ENCODE measurements around the gene AGO1. TPM values are rescaled to one million over a fixed set of nuclear protein-coding genes. Genes with fewer than 3 reads are reported as not detected.

The AGO1 gene
- total RNA-seq, 2 experiments from 2014 or later = 23.7 to 29.3 TPM

DNA sequence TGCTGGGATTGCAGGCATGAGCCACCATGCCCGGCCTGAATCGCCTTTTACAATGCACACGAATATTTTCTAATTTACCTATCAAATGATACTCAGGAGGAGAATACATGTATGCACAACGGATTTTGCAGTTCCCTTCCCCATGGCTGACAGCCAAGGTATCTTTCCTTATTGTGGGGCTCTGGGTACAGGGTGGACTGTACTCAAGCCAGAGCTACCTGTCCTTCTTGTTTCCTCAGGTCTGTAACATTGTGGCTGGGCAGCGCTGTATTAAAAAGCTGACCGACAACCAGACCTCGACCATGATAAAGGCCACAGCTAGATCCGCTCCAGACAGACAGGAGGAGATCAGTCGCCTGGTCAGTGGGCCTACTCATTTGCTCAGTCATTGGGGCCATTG lies 18.2 kb downstream of the AGO1 start:
- no peaks in the 10 kb centered on the region for H3K9me3 Mint-ChIP-seq (ENCODE audit: low read depth)
- H3K4me3 Mint-ChIP-seq = no peak overlapping the region
- no peak overlapping the region for H3K27ac Mint-ChIP-seq
- H3K36me3 Mint-ChIP-seq = peaks cover 17% of the 10 kb centered on the region
- CTCF ChIA-PET = interaction anchor here (0.9 to 1.2 kb wide), 2 partner anchors 9 to 16 kb away, joined by 3 to 4 read pairs; no protein-coding TSS in a partner anchor
- no peaks in the 10 kb centered on the region for H3K27me3 Mint-ChIP-seq
- DNase-seq (no peak), ATAC-seq (no peak)
- H3K4me1 Mint-ChIP-seq = no peaks in the 10 kb centered on the region

DNA sequence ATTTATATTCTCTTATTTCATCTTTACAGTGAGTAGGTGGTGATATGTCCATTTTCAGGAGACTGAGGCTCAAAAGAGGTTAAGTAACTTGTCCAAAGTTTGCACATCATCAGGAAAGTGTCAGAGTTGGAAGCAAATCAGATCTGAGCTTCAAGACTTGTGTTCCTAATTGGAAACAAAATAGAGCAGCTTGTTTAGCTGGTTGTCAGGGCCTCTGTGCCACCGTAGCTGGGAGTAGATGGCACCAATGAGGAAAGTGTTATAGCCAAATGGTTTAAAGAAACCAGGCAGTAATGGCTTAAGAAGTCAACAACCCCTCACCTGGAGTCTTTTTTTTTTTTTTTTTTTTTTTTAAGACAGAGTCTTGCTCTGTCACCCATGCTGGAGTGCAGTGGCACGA lies 19.7 kb downstream of the AGO1 start:
- Mint-ChIP-seq H3K36me3 (peaks cover 18% of the 10 kb centered on the region), H3K4me3 (no peak overlapping the region), H3K4me1 (no peaks in the 10 kb centered on the region), H3K9me3 (ENCODE audit: low read depth) (no peaks in the 10 kb centered on the region), H3K27ac (no peak overlapping the region), H3K27me3 (no peaks in the 10 kb centered on the region)
- ATAC-seq (no peak), DNase-seq (no peak)
- CTCF ChIA-PET = no interaction called here

DNA sequence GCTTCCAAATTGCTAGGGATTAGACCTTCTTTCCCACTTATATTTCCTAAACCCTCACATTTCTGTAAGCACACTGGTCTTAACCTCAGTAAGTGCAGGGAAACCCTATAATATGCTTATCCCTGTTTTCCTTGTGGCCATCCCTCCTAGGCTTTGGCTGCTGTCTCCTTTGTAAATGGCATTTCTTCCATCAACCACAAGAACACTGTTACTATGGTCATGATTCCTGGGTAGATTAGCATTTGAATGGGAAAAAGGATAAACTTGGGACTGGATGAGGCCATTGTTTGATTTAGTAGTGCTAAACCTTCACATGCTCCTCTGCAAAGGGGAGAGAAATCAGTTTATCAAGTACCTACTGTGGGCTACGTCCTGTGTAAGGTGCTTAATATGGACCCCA lies 31.7 kb downstream of the AGO1 start:
- Mint-ChIP-seq H3K27me3 (no peaks in the 10 kb centered on the region), H3K36me3 (peaks cover 35% of the 10 kb centered on the region), H3K4me3 (no peak overlapping the region), H3K27ac (no peak overlapping the region), H3K9me3 (ENCODE audit: low read depth) (no peaks in the 10 kb centered on the region), H3K4me1 (no peaks in the 10 kb centered on the region)
- CTCF ChIA-PET = no interaction called here
- DNase-seq = no peak
- no peak for ATAC-seq

DNA sequence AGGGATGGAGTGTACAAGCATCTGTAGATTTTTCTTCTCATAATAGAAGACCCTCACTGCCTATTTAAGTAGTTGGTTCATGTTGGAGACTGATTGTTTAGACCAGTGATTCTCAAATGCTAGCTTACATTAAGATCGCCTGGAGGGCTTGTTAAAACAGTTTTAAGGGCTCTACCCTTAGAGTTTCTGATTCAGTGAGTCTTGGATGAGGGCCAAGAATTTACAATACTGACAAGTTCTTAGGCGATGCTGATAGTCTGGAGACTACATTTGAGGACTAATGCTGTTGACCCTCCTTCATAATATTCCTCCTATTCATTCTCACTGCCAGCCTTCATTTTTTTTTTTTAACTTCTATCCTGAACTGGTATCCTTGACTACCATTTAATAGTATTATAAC lies 32.7 kb downstream of the AGO1 start:
- Mint-ChIP-seq H3K27ac (no peak overlapping the region), H3K36me3 (peaks cover 35% of the 10 kb centered on the region), H3K4me3 (no peak overlapping the region), H3K27me3 (no peaks in the 10 kb centered on the region), H3K4me1 (no peaks in the 10 kb centered on the region), H3K9me3 (ENCODE audit: low read depth) (no peaks in the 10 kb centered on the region)
- ATAC-seq = no peak
- CTCF ChIA-PET = interaction anchor here (0.5 kb wide), 1 partner anchor 358 kb away, joined by 3 read pairs; no protein-coding TSS in a partner anchor
- no peak for DNase-seq

DNA sequence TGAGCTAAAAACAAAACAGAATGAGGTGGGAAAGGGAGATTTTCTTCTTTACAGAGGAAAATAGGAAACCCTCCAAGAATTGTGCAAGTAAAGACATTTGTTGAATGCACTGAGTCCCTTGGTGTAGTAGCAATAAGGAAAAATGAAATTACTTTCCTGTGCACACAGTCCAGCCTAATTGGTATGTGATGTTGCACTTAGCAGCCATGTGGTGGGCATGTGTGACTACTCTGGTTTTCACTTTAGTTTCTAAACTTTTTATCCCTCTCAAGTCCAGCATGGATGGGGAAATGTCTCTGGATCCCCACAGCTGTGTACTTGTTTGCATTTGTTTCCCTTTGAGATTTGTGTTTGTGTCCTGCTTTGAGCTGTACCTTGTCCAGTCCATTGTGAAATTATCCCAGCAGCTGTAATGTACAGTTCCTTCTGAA lies 40.8 kb downstream of the AGO1 start:
- DNase-seq (no peak), ATAC-seq (no peak)
- no peaks in the 10 kb centered on the region for H3K9me3 Mint-ChIP-seq (ENCODE audit: low read depth)
- no peak overlapping the region for H3K4me3 Mint-ChIP-seq
- no peaks in the 10 kb centered on the region for H3K4me1 Mint-ChIP-seq
- H3K27me3 Mint-ChIP-seq = no peaks in the 10 kb centered on the region
- CTCF ChIA-PET = no interaction called here
- peaks cover 8% of the 10 kb centered on the region for H3K36me3 Mint-ChIP-seq
- no peak overlapping the region for H3K27ac Mint-ChIP-seq

DNA sequence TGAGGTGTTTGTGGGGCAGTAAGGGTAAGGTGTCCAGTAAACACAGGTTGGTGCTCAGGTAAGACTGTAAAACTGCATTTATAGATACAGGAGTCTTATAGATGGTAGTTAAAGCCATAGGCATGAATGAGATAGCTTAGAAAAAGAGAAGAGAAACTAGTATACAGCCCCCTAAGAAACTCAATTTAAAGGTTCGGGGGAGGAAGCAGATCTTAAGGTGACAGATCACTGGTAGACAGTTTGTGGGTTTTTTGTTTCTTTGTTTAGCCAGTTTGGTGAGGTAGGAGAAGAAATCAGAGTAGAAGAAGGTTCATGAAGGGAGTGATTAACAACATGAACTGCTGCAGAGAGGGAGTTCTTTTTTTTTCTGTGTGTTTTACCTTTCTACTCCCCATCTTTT lies 41.8 kb downstream of the AGO1 start:
- Mint-ChIP-seq H3K9me3 (ENCODE audit: low read depth) (no peaks in the 10 kb centered on the region), H3K4me3 (no peak overlapping the region), H3K27me3 (no peaks in the 10 kb centered on the region), H3K36me3 (peaks cover 3% of the 10 kb centered on the region), H3K4me1 (peaks cover 2% of the 10 kb centered on the region), H3K27ac (no peak overlapping the region)
- CTCF ChIA-PET = no interaction called here
- DNase-seq = no peak
- no peak for ATAC-seq

DNA sequence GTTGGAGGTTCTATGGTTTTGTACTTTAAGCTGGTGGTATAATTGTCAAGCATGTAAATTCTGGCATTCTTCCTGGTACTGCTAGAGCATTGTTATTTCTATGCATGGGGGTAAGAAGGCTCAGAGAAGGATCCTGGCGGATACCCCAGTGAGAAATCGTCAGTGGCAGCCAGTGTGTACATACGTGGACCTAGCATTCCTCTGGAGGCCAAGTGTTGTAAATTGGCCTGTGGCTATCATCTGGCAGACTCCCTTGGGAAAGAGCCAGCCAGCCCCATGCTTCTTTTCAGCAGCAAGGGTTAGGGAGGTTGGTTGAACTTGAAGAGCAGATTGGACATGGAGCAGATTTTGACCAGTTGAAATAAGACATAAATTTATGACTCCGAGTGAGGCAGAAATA lies 42.7 kb downstream of the AGO1 start:
- no peaks in the 10 kb centered on the region for H3K9me3 Mint-ChIP-seq (ENCODE audit: low read depth)
- H3K36me3 Mint-ChIP-seq = peaks cover 1% of the 10 kb centered on the region
- DNase-seq = no peak
- CTCF ChIA-PET = interaction anchor here (0.6 kb wide), 1 partner anchor 17 kb away, joined by 3 read pairs; no protein-coding TSS in a partner anchor
- ATAC-seq = no peak
- H3K27me3 Mint-ChIP-seq = no peaks in the 10 kb centered on the region
- no peak overlapping the region for H3K4me3 Mint-ChIP-seq
- H3K27ac Mint-ChIP-seq = no peak overlapping the region
- H3K4me1 Mint-ChIP-seq = peaks cover 5% of the 10 kb centered on the region

DNA sequence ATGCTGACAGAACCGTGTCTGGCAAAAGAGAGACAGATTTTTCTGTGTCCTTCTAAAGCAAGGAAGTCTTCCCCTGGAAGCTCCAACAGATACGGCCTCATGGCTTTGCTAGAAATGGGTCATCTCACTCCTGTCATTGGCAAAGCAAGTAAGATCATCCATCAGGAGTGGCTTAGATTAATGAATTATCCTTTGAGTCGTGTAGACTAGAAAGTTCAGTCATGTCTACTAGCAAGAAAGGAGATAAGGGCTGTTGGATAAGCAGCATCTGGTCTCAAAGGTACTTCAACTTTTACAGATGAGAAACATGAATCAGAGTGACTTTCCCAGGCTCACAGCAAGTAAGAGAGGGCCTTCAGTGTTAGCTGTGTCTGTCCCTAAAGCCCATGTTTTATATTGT lies 44.5 kb downstream of the AGO1 start:
- no peak overlapping the region for H3K4me3 Mint-ChIP-seq
- DNase-seq (no peak), ATAC-seq (no peak)
- no peak overlapping the region for H3K27ac Mint-ChIP-seq
- H3K4me1 Mint-ChIP-seq = peaks cover 14% of the 10 kb centered on the region
- CTCF ChIA-PET = interaction anchor here (1.1 to 1.7 kb wide), 2 partner anchors 31 to 43 kb away, joined by 3 to 5 read pairs; no protein-coding TSS in a partner anchor
- no peaks in the 10 kb centered on the region for H3K27me3 Mint-ChIP-seq
- no peaks in the 10 kb centered on the region for H3K36me3 Mint-ChIP-seq
- no peaks in the 10 kb centered on the region for H3K9me3 Mint-ChIP-seq (ENCODE audit: low read depth)

DNA sequence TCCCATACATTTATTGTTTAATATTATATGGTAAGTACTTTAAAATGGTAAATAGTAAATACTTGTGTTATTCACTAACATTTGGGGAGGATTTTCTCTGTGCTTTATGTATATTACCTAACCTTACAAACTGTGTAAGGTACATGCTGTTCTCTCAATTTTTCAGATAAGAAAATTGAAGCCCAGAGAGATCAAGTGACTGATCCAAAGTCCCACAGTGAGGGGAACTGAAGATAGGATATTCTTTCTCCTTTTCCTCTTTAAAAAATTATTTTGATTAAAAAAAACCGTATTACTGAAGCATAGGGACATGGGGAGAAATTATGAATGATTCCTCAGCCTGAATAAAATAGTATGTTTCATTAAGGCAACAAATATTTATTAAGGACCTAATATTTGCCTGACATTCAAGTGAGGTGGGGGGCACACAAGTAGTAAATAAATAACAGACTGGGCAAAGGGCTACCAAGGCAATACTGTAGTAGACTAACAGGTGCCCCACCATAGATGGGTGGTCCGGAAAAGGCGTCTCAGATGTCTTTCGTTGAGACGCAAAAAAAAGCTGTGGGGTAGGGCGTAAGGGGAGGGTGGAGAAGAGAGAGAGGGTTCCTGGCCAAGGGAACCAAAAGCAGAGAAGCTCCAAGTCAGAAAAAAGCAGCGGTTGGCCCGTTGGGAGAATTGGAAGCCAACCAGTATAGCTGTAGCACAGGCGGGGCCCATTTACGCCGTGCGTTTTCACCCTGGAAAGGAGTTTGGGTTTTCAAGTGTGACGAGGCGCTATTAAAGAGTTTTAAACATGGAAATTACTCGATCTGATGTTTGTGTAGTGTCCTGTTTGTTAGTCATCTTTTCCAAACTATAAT lies 47.0 kb downstream of the AGO1 start:
- DNase-seq (peak; percentile 63), ATAC-seq (peak; percentile 8)
- peak overlapping the region; percentile 94 for H3K27ac Mint-ChIP-seq

DNA sequence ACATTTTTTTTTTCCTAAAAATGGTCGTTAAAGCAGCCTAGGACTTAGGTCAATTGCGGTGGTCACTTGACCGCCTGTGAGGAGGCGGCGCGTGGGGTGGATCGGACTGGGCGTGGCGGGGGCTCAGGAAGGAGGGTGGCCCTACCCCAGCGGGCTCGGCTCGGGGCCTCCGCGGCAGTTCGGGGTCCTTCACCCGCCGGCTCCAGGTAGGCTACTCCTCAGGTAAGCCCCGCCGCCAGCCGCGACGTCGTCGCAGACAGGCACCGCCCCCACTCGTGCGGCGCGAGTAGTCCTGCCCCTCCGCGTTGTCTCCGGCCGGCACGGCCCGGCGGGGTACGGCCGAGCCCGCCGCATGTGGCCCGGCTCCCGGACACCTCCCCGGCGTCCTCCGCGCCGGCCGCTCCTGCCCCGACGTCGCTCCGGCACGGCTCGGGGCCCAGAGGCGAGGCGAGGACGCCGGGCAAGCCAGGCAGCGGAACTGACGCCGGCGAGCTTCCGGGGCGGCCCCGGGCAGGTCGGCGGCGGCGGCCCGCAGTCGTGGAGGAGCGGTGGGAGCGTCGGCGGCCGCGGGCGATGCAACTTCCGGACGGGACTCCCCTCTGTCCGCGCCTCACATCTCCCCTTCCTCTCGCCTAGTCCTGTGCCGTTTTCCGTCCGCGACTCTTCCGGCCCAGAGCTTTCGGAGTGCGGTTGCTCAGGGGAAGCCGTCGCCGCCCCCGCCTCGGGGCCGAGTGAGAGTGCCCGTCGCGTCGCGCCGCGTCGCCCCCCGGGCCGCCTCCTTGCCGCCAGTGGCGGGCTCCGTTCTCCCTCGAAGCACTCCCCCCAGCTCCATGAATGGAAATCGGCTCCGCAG lies 47.8 kb downstream of the AGO1 start, which contains the start of gene AGO3:
Gene AGO3 (plus strand): TSS at position 513 of the 853 bp plus-strand sequence. CDS start 322 bp downstream, at position 835.
- CTCF ChIA-PET = interaction anchor here (0.6 to 4.8 kb wide), 7 partner anchors 12 to 204 kb away, joined by 3 to 39 read pairs (median 5); partner anchors contain the start of gene AGO1
- peak; percentile 87 for ATAC-seq
- Mint-ChIP-seq H3K27me3 (no peaks in the 10 kb centered on the region), H3K36me3 (peaks cover 1% of the 10 kb centered on the region), H3K4me1 (peaks cover 31% of the 10 kb centered on the region), H3K4me3 (peak within 1 kb of the TSS; percentile 95), H3K9me3 (ENCODE audit: low read depth) (no peaks in the 10 kb centered on the region), H3K27ac (peak within 1 kb of the TSS; percentile 95)
- peak; percentile 91 for DNase-seq

More for the DNA sequence above, 47.0 kb downstream of the AGO1 start:
- Mint-ChIP-seq H3K4me1 (peaks cover 31% of the 10 kb centered on the region), H3K36me3 (peaks cover 1% of the 10 kb centered on the region), H3K4me3 (peak overlapping the region; percentile 78), H3K9me3 (ENCODE audit: low read depth) (no peaks in the 10 kb centered on the region), H3K27me3 (no peaks in the 10 kb centered on the region)
- CTCF ChIA-PET = interaction anchor here (0.6 to 4.8 kb wide), 6 partner anchors 13 to 205 kb away, joined by 3 to 39 read pairs (median 6); partner anchors contain the start of gene AGO1

DNA sequence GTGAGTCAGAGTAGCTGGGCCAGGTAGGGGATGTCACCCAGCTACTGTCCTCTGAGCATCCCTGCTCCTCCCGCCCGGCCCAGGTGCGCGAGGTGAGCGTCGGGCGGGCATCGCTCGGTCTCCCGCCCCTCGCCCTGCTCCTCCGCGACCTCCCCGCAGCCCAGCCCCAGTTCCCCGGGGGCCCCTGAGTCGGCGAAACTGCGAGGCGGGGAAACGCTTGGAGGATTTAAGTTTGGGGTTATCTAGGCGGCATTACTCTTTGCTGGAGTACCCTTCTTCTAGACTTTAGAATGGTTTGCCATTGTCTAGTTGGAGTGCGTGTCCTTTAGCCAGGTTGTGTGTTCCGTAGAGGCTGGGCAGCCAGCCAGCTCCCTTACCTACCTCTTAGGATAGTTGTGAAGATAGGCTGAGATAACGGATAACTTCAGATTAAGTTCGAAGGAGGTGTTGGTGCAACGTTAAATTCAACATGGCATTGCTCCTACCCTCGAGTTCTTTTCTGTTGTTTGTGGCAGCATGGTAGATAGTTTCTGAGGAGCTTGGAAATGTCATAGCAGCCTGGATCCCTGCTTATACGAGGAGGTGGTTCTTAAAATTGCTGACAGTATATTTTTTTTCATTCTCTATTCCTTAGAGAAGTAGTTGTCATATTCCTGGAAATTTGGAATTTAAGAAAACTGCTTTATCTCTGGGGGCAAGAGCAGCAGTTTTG lies 48.6 kb downstream of the AGO1 start:
- Mint-ChIP-seq H3K27me3 (no peaks in the 10 kb centered on the region), H3K4me3 (peak overlapping the region; percentile 95), H3K4me1 (peaks cover 34% of the 10 kb centered on the region), H3K9me3 (ENCODE audit: low read depth) (no peaks in the 10 kb centered on the region), H3K27ac (peak overlapping the region; percentile 95), H3K36me3 (peaks cover 3% of the 10 kb centered on the region)
- DNase-seq (no peak), ATAC-seq (peak; percentile 38)
- CTCF ChIA-PET = interaction anchor here (0.7 to 4.8 kb wide), 6 partner anchors 12 to 203 kb away, joined by 3 to 39 read pairs (median 6); partner anchors contain the start of gene AGO1

DNA sequence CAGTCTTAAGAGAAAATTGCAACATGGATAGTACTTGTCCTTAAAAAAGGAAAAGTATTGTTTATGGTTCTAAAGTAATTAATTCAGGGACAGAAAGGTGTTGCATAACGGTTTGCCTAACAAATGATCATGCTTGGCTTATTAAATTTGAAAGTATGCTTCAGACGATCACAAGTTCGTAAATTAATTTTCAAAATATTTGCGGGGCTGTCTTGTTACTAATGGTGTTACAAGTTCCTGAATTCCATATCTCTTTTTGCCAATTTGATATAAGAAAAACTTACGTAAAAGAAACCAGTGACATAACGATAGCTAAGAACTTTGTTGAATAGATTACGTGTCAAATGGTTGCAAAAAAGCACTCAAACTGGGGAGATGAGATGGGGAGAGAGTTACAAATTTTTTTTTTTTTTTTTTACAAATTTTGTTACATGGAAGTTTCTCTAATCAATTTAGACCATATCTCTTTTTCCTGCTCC lies 49.2 kb downstream of the AGO1 start:
- Mint-ChIP-seq H3K4me3 (peak overlapping the region; percentile 95), H3K27ac (peak overlapping the region; percentile 95), H3K36me3 (peaks cover 3% of the 10 kb centered on the region), H3K4me1 (peaks cover 34% of the 10 kb centered on the region), H3K27me3 (no peaks in the 10 kb centered on the region), H3K9me3 (ENCODE audit: low read depth) (no peaks in the 10 kb centered on the region)
- ATAC-seq = no peak
- CTCF ChIA-PET = interaction anchor here (1.7 to 4.8 kb wide), 3 partner anchors 11 to 91 kb away, joined by 7 to 39 read pairs (median 13); partner anchors contain the start of gene AGO1
- no peak for DNase-seq
